ENCODE data around the gene ZMIZ1.
A peak's percentile ranks its signal among the peaks of the same experiment; 100 is the strongest.

ZMIZ1 gene

DNA sequence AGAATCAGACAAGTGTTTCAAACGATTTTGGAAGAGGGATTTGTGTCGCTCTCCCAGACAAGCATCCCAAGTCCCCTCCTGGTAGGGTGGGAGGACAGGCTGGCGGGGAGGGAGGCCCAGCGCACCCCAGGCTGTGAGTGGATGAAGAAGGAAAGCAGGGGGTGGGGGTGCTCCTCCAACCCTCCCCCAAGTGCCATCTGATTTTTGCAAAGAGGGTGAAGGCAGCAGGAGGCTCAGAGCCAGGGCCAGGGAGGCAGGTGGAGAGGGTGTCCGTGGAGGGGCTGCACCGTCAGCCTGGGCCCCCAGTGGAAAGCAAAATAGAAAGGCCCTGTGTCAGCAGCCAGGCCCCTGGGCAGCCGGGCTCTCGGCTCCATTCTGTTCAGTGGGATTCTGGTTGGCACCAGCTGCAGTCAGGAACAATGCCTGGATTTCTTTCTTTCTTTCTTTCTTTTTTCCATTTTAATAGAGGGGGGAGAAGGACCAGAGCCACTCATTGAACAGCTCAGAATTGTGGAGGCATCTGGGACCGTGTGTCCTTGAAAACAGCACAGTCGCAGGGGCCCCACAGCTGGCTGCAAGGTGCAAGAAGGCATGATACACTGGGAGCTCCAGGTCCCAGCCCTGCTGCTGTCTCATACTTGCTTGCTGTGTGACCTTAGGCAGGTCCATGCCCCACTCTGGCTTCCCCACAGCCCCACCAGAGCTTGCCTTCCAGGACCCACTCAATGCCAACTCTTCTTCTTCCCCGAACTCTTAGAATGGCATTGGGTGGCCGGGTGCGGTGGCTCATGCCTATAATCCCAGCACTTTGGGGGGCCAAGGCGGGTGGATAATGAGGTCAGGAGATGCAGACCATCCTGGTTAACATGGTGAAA is 7.1 kb upstream of the ZMIZ1 start:
- no peak overlapping the region for H3K4me3 ChIP-seq
- no peak overlapping the region for H3K27ac ChIP-seq

GRCh38 chr10:79063071-79063491 is 5.7 kb upstream of the ZMIZ1 start:
- no peak overlapping the region for H3K4me3 ChIP-seq
- no peak overlapping the region for H3K27ac ChIP-seq

- no peak overlapping the region for H3K27ac ChIP-seq
- H3K4me3 ChIP-seq = no peak overlapping the region
Observed at GRCh38 chr10:79063661-79064492, 4.9 kb upstream of the ZMIZ1 start.

GRCh38 chr10:79065091-79065551 is 3.6 kb upstream of the ZMIZ1 start:
- H3K27ac ChIP-seq = no peak overlapping the region
- H3K4me3 ChIP-seq = no peak overlapping the region

DNA sequence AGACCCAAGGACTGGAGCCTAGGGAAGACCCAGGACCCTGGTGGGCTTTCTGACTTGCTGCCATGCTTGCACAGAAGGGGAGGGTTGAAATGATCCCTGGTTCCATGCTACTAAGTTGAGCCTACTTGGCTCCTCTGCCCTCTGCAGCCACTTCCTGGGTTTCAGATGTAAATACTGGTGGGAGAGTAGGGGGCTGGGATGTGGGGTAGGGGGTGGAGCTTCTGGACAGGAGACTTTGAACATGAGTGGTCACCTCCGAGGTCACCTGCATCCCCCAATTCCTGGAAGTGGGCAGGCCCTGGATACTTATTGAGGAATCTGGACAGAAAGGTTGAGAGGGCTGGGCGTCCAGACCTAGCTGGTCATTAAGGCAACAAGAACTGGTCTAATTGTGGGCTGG is 2.9 kb upstream of the ZMIZ1 start:
- Histone ChIP-seq H3K27ac (peak overlapping the region in 2 of 21 experiments; percentile 84 to 98), H3K4me3 (no peak overlapping the region)

GRCh38 chr10:79066411-79067240 is 2.1 kb upstream of the ZMIZ1 start:
- Histone ChIP-seq H3K27ac (peak overlapping the region in 20 of 21 experiments; percentile 5 to 99 (median 96)), H3K4me3 (peak overlapping the region; percentile 67 to 96 (median 84))

DNA sequence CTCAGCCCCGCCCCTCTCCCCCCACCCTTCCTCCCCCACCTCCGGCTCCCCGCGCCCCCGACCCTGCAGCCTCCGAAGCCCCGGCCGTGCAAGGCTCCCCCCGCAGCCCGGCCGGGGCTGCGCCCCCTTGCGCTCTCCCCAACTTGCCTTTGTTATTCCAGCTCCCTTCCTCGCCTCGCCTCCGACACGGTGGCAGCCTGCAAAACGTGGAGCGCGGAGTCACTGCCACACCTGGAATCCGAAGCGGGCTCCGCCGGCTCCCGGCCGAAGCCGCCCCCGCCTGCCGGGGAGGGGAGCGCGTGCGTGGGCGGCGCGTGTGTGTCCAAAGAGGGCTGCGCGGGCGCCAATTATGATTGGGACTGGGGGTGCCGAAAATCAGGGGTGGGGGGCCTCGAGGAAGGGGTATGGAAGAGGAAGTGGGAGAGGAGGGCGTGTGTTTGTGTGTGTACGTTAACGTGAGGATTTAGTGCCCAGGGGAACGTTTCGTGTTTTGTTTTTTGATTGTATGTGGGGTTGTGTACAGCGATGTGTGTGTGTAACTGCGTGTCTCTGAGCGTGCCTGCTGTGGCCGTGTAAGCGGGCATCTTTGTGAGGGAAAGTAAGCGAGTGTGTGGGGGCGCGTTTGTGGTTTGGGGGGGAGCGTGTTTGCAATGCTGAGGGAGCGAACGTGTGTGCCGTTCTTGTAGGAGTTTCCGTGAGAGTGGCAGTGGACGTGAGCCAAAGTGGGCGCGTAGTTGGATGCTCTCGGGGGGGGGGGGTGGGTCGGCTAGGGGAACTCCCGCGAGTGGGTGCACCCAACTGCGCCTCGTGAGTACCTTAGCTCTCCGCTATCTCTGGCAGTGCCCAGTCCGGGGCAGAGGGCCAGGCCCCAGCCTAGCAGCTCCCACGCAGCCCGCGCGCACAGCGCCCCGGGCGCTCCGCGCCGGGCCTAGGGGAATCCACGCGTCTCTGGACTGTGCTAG is 1.2 kb upstream of the ZMIZ1 start:
- H3K27ac ChIP-seq = peak overlapping the region in 20 of 21 experiments; percentile 5 to 99 (median 96)
- peak overlapping the region; percentile 67 to 96 (median 84) for H3K4me3 ChIP-seq

GRCh38 chr10:79068203-79068561 is 584 bp upstream of the ZMIZ1 start:
- H3K27ac ChIP-seq = peak overlapping the region in 20 of 21 experiments; percentile 37 to 99 (median 96)

DNA sequence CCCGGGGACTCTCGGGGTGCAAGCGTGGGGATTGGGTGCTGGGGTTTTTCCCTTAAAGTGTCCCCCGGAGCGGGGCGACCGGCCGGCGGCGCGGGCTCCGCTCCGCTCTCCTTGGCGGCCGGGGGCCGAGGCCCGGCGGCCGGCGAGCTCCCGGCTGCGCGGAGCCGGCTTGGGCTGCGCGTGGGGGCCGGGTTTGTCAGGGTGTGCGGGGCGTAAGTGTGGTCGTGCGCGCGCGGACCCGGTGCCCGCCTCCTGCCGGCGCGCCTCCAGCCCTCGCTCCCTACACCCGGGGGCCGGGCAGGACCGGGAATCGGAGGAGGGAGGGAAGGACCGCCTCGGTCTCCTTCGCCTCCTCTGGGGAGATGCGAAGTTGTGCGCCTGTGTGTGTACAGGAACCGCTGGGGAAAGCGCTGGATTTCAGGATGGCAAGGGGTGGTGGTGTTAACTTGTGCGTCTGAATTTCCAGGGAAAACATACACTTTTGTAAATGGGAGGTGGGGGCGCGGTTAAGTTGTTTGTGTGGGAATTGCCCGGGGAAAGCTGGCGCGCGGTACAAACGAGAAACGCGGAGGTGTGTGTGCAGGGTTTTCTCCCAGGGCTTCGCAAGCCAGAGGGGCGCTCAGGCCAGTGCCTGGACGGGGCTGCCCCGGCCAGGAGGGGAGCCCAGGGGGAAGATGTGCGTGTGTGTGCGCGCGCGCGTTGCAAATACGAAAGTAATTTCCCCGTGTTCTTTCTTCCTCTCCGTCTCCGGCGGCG is 737 bp downstream of the ZMIZ1 start:
- Histone ChIP-seq H3K4me3 (peak overlapping the region; percentile 67 to 96 (median 84)), H3K27ac (peak overlapping the region; percentile 84 to 99 (median 96))

More at GRCh38 chr10:79068203-79068561, 584 bp upstream of the ZMIZ1 start:
- H3K4me3 ChIP-seq = peak overlapping the region; percentile 67 to 96 (median 84)

DNA sequence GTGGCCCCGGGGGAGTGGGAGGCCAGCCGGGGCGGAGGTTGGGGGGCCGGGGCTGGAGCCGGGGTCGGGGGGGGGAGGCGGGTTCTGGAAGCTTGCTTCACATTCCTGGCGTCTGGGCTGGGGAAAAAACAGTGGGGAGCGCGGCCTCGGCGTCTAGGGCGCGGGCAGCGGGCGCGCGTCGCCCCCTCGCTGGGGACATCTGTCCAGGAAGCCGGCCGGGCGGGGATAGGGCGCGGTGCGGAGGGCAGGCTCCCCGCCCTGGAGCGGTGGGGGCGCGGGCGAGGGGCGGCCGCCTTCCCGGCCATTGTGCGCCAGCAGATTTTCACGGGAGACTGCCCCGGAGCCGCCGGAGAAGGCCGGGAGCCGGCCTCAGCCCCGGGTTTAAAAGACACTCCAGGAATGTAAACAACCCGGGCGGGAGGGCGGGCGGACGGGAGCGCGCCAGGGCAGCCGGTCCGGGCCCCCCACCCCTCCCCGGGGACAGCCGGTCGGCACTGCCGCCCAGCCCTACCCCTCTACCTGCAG is 1.4 kb downstream of the ZMIZ1 start:
- peak overlapping the region; percentile 84 to 99 (median 96) for H3K27ac ChIP-seq

DNA sequence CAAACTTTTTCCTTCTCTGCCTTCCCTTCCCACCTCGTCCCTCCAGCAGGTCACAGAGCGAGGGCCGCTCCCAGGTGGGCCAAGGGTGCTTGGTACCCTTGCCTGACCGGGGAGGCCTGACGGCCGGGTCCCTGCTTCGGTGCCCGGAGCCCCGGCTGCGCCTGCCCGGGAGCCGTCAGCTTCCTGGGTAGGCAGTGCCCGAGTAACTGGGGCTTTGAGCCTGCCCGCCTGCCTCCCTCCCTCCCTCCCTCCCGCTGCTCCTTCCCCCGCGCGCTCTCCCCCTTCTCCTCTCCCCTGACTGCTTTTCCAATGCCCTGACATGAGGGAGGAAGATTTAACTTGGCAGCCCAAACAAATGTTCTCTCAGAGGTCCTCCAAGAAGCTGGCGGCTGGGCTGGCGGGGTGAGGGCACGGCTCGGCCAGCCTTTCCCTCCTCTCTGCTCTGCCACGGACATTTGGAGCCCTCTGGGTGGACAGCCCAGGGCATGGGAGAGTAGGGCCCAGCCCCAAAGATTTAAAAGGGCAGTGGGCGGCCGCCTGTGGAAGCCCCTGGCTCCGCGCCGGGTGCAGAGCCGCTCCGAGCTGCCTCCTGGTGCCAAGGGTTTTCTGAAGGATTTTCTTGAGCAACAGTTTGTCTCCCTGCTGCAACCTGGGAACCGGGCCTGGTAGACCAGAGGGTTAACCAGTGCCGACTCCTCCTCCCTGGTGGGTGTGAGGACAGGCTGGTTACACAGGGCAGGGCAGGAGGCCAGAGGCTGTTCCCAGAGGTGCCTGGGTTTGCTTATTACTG is 2.0 kb downstream of the ZMIZ1 start:
- peak overlapping the region; percentile 84 to 99 (median 96) for H3K27ac ChIP-seq
- peak overlapping the region; percentile 67 to 96 (median 84) for H3K4me3 ChIP-seq

More for the DNA sequence above, 1.4 kb downstream of the ZMIZ1 start:
- peak overlapping the region; percentile 67 to 96 (median 84) for H3K4me3 ChIP-seq

DNA sequence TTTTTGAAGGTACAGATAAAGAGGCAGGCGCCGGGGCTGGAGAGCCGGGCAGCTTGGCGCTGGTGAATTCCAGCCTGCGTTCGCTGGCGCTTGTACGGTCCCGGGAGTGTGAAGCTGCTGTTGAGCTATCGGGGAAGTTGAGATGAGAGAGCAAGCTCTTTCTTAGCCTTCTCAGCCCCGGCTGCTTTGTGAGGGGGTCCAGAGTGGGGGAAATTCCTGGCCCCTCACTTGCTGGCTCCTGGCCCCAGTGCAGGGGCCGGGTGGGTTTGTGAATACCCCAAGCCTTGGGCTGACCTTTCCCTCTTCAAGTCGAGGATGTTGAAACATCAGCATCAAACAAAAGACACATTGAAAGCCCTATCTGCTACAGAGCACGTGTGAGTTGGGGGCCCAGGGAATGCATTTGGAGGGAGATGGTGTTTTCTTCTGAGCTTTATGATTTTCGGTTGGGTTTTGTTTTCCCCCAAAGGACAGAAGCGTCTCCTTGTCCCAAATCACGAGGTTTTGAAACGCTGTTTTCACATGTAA is 2.7 kb downstream of the ZMIZ1 start:
- peak overlapping the region; percentile 67 to 96 (median 84) for H3K4me3 ChIP-seq
- peak overlapping the region; percentile 84 to 99 (median 96) for H3K27ac ChIP-seq

- peak overlapping the region in 4 of 7 experiments; percentile 67 to 96 (median 80) for H3K4me3 ChIP-seq
Observed at GRCh38 chr10:79072041-79072441, 3.3 kb downstream of the ZMIZ1 start.

GRCh38 chr10:79072994-79073645 is 4.4 kb downstream of the ZMIZ1 start:
- H3K27ac ChIP-seq = peak overlapping the region in 9 of 21 experiments; percentile 7 to 99 (median 90)
- H3K4me3 ChIP-seq = no peak overlapping the region

More at GRCh38 chr10:79072041-79072441, 3.3 kb downstream of the ZMIZ1 start:
- H3K27ac ChIP-seq = peak overlapping the region in 17 of 21 experiments; percentile 84 to 99 (median 96)

DNA sequence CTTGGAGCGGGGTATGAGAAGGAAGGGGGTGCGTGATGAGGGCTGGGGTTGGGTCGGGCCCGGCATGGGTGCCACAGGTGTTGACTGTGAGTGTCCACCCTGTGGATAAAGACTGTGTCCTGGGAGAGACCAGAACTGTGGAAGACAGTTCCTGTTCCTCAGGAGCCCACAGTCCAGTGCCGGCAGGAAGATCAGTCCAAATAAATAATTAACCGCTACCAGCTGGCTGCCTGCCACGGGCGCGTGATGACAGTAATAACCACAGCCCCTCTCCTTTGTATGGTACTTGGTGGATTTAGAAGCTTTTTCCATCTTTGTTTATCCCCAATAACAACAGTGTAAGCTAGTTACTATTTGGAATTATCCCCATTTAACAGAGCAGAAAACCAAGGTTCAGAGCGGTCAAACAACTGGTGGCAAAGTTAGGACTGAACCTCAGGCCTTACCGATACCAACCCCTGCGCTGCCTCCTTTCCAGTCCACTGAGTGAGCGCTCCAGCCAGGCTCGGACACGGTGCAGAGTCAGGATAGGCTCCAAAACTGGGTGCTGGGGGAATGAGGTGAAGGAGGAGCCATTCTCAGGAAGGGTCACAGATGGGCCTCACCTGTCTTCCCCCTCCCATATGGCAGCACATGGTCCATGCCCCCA is 5.1 kb downstream of the ZMIZ1 start:
- no peak overlapping the region for H3K4me3 ChIP-seq
- H3K27ac ChIP-seq = peak overlapping the region in 7 of 21 experiments; percentile 3 to 98 (median 53)
